ENCODE measurements around the gene GNE. TPM values are rescaled to one million over a fixed set of nuclear protein-coding genes. Genes with fewer than 3 reads are reported as not detected.

The GNE gene
- total and polyA plus RNA-seq, 2 of the 13 experiments (the other 11 are each of a cell fraction or from before 2014, with no cell fraction given): 16.1 to 24.1 TPM

DNA sequence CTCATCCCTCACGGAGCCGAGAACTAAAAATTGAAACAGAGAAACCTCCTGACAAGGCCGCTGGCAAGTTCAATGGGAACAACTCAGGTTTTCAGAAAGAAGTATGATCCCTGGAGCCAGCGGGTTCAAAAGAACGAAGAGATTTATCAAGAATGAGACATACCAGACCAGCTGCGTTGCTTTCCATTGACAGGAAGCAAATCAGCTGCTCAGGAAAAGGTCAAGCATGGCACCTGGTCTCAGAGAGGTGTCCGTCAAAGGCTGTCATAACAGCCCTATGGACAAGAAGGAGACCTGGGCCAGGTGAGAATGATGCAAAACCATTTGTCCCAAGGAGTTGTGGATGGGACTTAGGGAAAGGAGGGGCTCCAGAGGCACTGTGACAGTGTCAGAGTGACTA, 34.9 kb upstream of the GNE start:
- FAIRE-seq: no peak
- Histone ChIP-seq H2AFZ (ENCODE audit: low read length) (no peak overlapping the region), H3K27ac (ENCODE audit: extremely low read length, insufficient read depth, low read length) (no peak overlapping the region), H3K4me1 (ENCODE audit: insufficient read depth, low read length) (peaks cover 21% of the 10 kb centered on the region), H3K79me2 (ENCODE audit: insufficient read depth, low read length) (no peaks in the 10 kb centered on the region), H3K4me3 (replicated peaks in 1 of 3; ENCODE audit: insufficient read depth in 1 of 3, low read depth in 2 of 3, low read length in 3 of 3) (no peak overlapping the region), H3K9ac (ENCODE audit: insufficient read depth, low read depth, low read length) (no peak overlapping the region), H3K9me3 (ENCODE audit: low read length) (no peaks in the 10 kb centered on the region), H3K36me3 (replicated peaks in 1 of 2; ENCODE audit: control insufficient read depth in 1 of 2, insufficient read depth in 2 of 2, low read length in 2 of 2) (no peaks in the 10 kb centered on the region), H3K27me3 (ENCODE audit: control insufficient read depth in 1 of 2, insufficient read depth in 2 of 2, low read length in 2 of 2) (no peaks in the 10 kb centered on the region), H3K4me2 (ENCODE audit: low read depth, low read length) (no peak overlapping the region), H4K20me1 (ENCODE audit: insufficient read depth, low read length) (no peaks in the 10 kb centered on the region)
- intact Hi-C loops (cut with micrococcal nuclease; ENCODE audit: unreplicated experiment): no loop called here
- in situ Hi-C loops (cut with HindIII; ENCODE audit: extremely low pct_ligation_motif_present, low pct_unique_long_range_greater_than_20kb): no loop called here
- no peak for ATAC-seq
- no peak for DNase-seq (ENCODE audit: low spot score)
- CTCF ChIA-PET (ENCODE audit: low intra/inter-chr PET ratio, low total read pairs): no interaction called here
- 85% methylated on average over 7 of the region's 7 CpGs for WGBS (ENCODE audit: low lambda C conversion rate)
- POLR2A ChIA-PET: no interaction called here
- BruUV-seq (replicated peaks): no TSS peak
- TF ChIP-seq, protein P1, sequence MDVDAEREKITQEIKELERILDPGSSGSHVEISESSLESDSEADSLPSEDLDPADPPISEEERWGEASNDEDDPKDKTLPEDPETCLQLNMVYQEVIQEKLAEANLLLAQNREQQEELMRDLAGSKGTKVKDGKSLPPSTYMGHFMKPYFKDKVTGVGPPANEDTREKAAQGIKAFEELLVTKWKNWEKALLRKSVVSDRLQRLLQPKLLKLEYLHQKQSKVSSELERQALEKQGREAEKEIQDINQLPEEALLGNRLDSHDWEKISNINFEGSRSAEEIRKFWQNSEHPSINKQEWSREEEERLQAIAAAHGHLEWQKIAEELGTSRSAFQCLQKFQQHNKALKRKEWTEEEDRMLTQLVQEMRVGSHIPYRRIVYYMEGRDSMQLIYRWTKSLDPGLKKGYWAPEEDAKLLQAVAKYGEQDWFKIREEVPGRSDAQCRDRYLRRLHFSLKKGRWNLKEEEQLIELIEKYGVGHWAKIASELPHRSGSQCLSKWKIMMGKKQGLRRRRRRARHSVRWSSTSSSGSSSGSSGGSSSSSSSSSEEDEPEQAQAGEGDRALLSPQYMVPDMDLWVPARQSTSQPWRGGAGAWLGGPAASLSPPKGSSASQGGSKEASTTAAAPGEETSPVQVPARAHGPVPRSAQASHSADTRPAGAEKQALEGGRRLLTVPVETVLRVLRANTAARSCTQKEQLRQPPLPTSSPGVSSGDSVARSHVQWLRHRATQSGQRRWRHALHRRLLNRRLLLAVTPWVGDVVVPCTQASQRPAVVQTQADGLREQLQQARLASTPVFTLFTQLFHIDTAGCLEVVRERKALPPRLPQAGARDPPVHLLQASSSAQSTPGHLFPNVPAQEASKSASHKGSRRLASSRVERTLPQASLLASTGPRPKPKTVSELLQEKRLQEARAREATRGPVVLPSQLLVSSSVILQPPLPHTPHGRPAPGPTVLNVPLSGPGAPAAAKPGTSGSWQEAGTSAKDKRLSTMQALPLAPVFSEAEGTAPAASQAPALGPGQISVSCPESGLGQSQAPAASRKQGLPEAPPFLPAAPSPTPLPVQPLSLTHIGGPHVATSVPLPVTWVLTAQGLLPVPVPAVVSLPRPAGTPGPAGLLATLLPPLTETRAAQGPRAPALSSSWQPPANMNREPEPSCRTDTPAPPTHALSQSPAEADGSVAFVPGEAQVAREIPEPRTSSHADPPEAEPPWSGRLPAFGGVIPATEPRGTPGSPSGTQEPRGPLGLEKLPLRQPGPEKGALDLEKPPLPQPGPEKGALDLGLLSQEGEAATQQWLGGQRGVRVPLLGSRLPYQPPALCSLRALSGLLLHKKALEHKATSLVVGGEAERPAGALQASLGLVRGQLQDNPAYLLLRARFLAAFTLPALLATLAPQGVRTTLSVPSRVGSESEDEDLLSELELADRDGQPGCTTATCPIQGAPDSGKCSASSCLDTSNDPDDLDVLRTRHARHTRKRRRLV (CRISPR knock-in tag; IDR thresholded peaks at IDR 0.05): no peak
- no peak for TF ChIP-seq PHF5A (CRISPR knock-in tag; IDR thresholded peaks at IDR 0.05; ENCODE audit: low read depth, unreplicated experiment)
- TF ChIP-seq XRCC5 (optimal IDR thresholded peaks at IDR 0.05; ENCODE audit: low read length): no peak
- TF ChIP-seq CEBPB (IDR thresholded peaks at IDR 0.05; ENCODE audit: borderline replicate concordance, low read depth, low read length): no peak
- no peak for TF ChIP-seq NFYB (CRISPR knock-in tag; IDR thresholded peaks at IDR 0.05)
- no peak for TF ChIP-seq MTA1 (CRISPR knock-in tag; IDR thresholded peaks at IDR 0.05; ENCODE audit: borderline replicate concordance)
- TF ChIP-seq, protein P2, sequence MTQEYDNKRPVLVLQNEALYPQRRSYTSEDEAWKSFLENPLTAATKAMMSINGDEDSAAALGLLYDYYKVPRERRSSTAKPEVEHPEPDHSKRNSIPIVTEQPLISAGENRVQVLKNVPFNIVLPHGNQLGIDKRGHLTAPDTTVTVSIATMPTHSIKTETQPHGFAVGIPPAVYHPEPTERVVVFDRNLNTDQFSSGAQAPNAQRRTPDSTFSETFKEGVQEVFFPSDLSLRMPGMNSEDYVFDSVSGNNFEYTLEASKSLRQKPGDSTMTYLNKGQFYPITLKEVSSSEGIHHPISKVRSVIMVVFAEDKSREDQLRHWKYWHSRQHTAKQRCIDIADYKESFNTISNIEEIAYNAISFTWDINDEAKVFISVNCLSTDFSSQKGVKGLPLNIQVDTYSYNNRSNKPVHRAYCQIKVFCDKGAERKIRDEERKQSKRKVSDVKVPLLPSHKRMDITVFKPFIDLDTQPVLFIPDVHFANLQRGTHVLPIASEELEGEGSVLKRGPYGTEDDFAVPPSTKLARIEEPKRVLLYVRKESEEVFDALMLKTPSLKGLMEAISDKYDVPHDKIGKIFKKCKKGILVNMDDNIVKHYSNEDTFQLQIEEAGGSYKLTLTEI (CRISPR knock-in tag; conservative IDR thresholded peaks at IDR 0.05): no peak
- TF ChIP-seq, protein P3, sequence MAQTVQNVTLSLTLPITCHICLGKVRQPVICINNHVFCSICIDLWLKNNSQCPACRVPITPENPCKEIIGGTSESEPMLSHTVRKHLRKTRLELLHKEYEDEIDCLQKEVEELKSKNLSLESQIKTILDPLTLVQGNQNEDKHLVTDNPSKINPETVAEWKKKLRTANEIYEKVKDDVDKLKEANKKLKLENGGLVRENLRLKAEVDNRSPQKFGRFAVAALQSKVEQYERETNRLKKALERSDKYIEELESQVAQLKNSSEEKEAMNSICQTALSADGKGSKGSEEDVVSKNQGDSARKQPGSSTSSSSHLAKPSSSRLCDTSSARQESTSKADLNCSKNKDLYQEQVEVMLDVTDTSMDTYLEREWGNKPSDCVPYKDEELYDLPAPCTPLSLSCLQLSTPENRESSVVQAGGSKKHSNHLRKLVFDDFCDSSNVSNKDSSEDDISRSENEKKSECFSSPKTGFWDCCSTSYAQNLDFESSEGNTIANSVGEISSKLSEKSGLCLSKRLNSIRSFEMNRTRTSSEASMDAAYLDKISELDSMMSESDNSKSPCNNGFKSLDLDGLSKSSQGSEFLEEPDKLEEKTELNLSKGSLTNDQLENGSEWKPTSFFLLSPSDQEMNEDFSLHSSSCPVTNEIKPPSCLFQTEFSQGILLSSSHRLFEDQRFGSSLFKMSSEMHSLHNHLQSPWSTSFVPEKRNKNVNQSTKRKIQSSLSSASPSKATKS (CRISPR knock-in tag; IDR thresholded peaks at IDR 0.05): no peak
- TF ChIP-seq ZNF274 (CRISPR knock-in tag; IDR thresholded peaks at IDR 0.05): no peak
- no peak for TF ChIP-seq ZNF724P (CRISPR knock-in tag; IDR thresholded peaks at IDR 0.05; ENCODE audit: borderline replicate concordance)
- TF ChIP-seq, protein P4, sequence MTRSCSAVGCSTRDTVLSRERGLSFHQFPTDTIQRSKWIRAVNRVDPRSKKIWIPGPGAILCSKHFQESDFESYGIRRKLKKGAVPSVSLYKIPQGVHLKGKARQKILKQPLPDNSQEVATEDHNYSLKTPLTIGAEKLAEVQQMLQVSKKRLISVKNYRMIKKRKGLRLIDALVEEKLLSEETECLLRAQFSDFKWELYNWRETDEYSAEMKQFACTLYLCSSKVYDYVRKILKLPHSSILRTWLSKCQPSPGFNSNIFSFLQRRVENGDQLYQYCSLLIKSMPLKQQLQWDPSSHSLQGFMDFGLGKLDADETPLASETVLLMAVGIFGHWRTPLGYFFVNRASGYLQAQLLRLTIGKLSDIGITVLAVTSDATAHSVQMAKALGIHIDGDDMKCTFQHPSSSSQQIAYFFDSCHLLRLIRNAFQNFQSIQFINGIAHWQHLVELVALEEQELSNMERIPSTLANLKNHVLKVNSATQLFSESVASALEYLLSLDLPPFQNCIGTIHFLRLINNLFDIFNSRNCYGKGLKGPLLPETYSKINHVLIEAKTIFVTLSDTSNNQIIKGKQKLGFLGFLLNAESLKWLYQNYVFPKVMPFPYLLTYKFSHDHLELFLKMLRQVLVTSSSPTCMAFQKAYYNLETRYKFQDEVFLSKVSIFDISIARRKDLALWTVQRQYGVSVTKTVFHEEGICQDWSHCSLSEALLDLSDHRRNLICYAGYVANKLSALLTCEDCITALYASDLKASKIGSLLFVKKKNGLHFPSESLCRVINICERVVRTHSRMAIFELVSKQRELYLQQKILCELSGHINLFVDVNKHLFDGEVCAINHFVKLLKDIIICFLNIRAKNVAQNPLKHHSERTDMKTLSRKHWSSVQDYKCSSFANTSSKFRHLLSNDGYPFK (CRISPR knock-in tag; IDR thresholded peaks at IDR 0.05; ENCODE audit: borderline replicate concordance): no peak
- no peak for TF ChIP-seq MAZ (IDR thresholded peaks at IDR 0.05; ENCODE audit: borderline replicate concordance, low read depth, low read length)
- TF ChIP-seq MAZ (CRISPR knock-in tag; IDR thresholded peaks at IDR 0.05; ENCODE audit: low read depth): no peak
